ENCODE results near the gene SLC39A6.
A peak's percentile ranks its signal among the peaks of the same experiment; 100 is the strongest.
"Not testable (repeated sequence)": the region's sequence is repeated elsewhere in the genome, so short reads cannot be mapped to it uniquely, and the experiment has no call there.

The SLC39A6 gene

DNA sequence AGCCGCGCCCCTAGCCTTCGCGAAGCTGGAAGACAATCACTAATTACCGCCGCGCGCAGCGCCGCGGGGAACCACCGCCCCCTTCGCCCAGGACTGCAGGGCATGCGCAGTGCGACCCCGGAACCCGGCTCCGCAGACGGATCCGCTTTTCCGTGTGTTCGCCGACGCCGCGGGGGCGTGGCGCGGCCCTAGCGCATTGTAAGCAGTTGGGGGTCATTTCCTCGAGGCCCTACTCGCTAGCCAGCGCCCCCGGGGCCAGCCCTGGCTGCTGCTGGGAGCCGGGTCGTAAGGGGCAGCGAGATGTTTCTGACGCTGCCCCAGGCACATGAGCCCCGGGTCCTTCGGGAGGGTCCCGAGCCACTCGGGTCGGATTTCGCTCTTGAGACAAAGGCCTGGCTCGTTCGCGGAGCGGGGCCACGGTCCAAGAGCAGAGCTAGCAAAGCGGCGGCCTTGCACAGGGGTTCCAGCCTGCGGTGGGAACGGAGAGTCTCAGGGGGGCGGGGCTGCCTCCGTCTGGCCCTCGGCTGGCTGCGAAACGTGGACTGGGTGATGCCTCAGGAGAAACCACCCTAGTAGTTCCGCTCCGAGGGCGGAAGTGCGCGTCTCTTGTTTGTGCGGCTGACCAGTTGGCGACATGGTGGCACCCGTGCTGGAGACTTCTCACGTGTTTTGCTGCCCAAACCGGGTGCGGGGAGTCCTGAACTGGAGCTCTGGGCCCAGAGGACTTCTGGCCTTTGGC, at the start of gene SLC39A6, which contains the start of gene ELP2:
SLC39A6 (minus strand) TSS at position 41 of the 739 bp plus-strand sequence. CDS start 2,333 bp downstream, outside the sequence.
ELP2 (plus strand) TSS at position 600 of the 739 bp plus-strand sequence; CDS start at position 635, 35 bp downstream.
- DNase-seq (ENCODE audit: low read depth), result peak; percentile 98
- Histone ChIP-seq H3K4me1 (ENCODE audit: control insufficient read depth, insufficient read depth, low read length) (peaks cover 21% of the 10 kb centered on the region), H3K9ac (ENCODE audit: low read length) (peak within 1 kb of the TSS; percentile 96), H3K27me3 (replicated peaks; ENCODE audit: control insufficient read depth, insufficient read depth, low read length) (no peaks in the 10 kb centered on the region), H3K4me3 (ENCODE audit: low read length) (peak within 1 kb of the TSS; percentile 97), H3K36me3 (ENCODE audit: control insufficient read depth, insufficient read depth, low read length, severe bottlenecking) (peaks cover 11% of the 10 kb centered on the region), H3K9me3 (ENCODE audit: control insufficient read depth, low read length) (no peaks in the 10 kb centered on the region)

- Histone ChIP-seq H3K9ac (ENCODE audit: low read length) (no peak overlapping the region), H3K4me1 (ENCODE audit: control insufficient read depth, insufficient read depth, low read length) (peaks cover 13% of the 10 kb centered on the region), H3K36me3 (ENCODE audit: control insufficient read depth, insufficient read depth, low read length, severe bottlenecking) (peaks cover 37% of the 10 kb centered on the region), H3K4me3 (ENCODE audit: low read length) (no peak overlapping the region), H3K9me3 (ENCODE audit: control insufficient read depth, low read length) (no peaks in the 10 kb centered on the region), H3K27me3 (replicated peaks; ENCODE audit: control insufficient read depth, insufficient read depth, low read length) (no peaks in the 10 kb centered on the region)
- DNase-seq (ENCODE audit: low read depth), result no peak
These were observed 48.8 kb upstream of the SLC39A6 start for GRCh38 chr18:36177913-36178312.

- H3K4me3 ChIP-seq (ENCODE audit: low read length), result no peak overlapping the region
- DNase-seq (ENCODE audit: low read depth), result no peak
- no peak overlapping the region for H3K9ac ChIP-seq (ENCODE audit: low read length)
- H3K27me3 ChIP-seq (replicated peaks; ENCODE audit: control insufficient read depth, insufficient read depth, low read length), result no peaks in the 10 kb centered on the region
- H3K36me3 ChIP-seq (ENCODE audit: control insufficient read depth, insufficient read depth, low read length, severe bottlenecking), result peaks cover 49% of the 10 kb centered on the region
- peaks cover 13% of the 10 kb centered on the region for H3K4me1 ChIP-seq (ENCODE audit: control insufficient read depth, insufficient read depth, low read length)
- no peaks in the 10 kb centered on the region for H3K9me3 ChIP-seq (ENCODE audit: control insufficient read depth, low read length)
These were observed 47.6 kb upstream of the SLC39A6 start for GRCh38 chr18:36176711-36177110.

- Histone ChIP-seq H3K36me3 (ENCODE audit: control insufficient read depth, insufficient read depth, low read length, severe bottlenecking) (peaks cover 55% of the 10 kb centered on the region), H3K4me3 (ENCODE audit: low read length) (no peak overlapping the region), H3K9me3 (ENCODE audit: control insufficient read depth, low read length) (no peaks in the 10 kb centered on the region), H3K9ac (ENCODE audit: low read length) (no peak overlapping the region), H3K27me3 (replicated peaks; ENCODE audit: control insufficient read depth, insufficient read depth, low read length) (no peaks in the 10 kb centered on the region), H3K4me1 (ENCODE audit: control insufficient read depth, insufficient read depth, low read length) (peaks cover 13% of the 10 kb centered on the region)
- no peak for DNase-seq (ENCODE audit: low read depth)
These were observed 47.0 kb upstream of the SLC39A6 start for GRCh38 chr18:36176177-36176584.

DNA sequence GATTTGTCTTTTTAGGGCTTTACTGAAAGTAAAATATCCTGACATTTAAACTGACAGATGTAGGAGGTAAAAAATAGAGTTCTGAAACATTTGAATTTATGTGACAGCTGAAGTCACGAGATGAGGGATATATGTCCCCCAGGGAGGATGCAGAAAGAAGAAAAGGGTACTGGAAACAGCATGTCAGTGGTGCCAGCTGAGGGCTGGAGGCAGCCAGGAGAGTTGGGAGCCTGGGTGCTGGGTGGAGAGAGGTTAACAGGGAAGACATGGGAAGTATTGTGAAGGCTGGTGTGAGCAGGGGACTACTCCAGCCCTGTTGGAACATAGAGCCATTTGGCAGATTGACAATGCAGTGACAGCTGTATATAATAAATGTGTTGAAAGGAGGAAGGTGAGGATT, 46.3 kb upstream of the SLC39A6 start:
- Histone ChIP-seq H3K36me3 (ENCODE audit: control insufficient read depth, insufficient read depth, low read length, severe bottlenecking) (peaks cover 62% of the 10 kb centered on the region), H3K27me3 (replicated peaks; ENCODE audit: control insufficient read depth, insufficient read depth, low read length) (no peaks in the 10 kb centered on the region), H3K9me3 (ENCODE audit: control insufficient read depth, low read length) (no peaks in the 10 kb centered on the region), H3K4me3 (ENCODE audit: low read length) (no peak overlapping the region), H3K4me1 (ENCODE audit: control insufficient read depth, insufficient read depth, low read length) (peaks cover 11% of the 10 kb centered on the region), H3K9ac (ENCODE audit: low read length) (no peak overlapping the region)
- DNase-seq (ENCODE audit: low read depth), result no peak

DNA sequence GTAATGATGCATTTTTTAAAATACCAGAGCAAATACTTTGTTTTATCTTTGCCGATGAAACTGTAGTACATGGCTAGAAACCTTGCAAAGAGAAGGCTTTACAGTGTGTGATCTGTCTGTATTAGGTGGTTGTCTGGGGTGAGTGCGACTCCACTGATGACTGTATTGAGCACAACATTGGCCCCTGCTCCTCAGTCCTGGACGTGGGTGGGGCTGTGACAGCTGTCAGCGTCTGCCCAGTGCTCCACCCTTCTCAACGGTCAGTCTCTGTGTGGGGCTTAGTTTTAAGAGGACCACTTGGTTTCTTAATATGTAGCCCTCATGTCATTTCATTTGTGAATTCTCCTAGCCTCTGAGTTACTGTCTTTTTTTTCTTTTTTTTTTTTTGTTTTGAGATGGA, 40.8 kb upstream of the SLC39A6 start:
- H3K36me3 ChIP-seq (ENCODE audit: control insufficient read depth, insufficient read depth, low read length, severe bottlenecking), result peaks cover 82% of the 10 kb centered on the region
- no peak overlapping the region for H3K4me3 ChIP-seq (ENCODE audit: low read length)
- H3K4me1 ChIP-seq (ENCODE audit: control insufficient read depth, insufficient read depth, low read length), result peaks cover 3% of the 10 kb centered on the region
- H3K27me3 ChIP-seq (replicated peaks; ENCODE audit: control insufficient read depth, insufficient read depth, low read length), result no peaks in the 10 kb centered on the region
- no peak for DNase-seq (ENCODE audit: low read depth)
- H3K9ac ChIP-seq (ENCODE audit: low read length), result no peak overlapping the region
- no peaks in the 10 kb centered on the region for H3K9me3 ChIP-seq (ENCODE audit: control insufficient read depth, low read length)

- peaks cover 88% of the 10 kb centered on the region for H3K36me3 ChIP-seq (ENCODE audit: control insufficient read depth, insufficient read depth, low read length, severe bottlenecking)
- H3K9ac ChIP-seq (ENCODE audit: low read length); H3K4me1 ChIP-seq (ENCODE audit: control insufficient read depth, insufficient read depth, low read length); DNase-seq (ENCODE audit: low read depth); H3K27me3 ChIP-seq (replicated peaks; ENCODE audit: control insufficient read depth, insufficient read depth, low read length); H3K4me3 ChIP-seq (ENCODE audit: low read length); H3K9me3 ChIP-seq (ENCODE audit: control insufficient read depth, low read length): not testable (repeated sequence)
These were observed 39.2 kb upstream of the SLC39A6 start for GRCh38 chr18:36168296-36168695.

DNA sequence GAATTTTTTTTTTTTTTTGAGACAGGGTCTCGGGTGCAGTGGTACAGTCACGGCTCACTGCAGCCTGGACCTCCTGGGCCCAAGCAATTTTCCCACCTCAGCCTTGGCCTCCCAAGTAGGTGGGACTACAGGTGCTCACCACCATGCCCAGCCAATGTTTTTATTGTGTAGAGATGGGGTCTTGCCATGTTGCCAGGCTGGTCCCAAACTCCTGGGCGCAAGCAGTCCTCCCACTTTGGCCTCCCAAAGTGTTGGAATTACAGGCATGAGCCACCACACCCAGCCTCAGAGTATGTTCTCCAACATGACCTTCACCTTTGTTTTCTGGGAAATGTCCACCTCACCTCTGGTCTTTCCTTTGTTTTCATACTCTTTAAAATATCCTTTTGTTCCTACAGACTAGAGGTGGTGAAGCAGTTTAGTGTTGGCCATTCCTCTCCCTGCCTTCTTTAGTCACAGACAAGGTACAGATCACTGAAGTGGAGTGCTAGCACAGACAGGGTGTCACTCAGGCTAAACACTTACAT, 38.6 kb upstream of the SLC39A6 start:
- no peak for DNase-seq (ENCODE audit: low read depth)
- Histone ChIP-seq H3K9ac (ENCODE audit: low read length) (no peak overlapping the region), H3K27me3 (replicated peaks; ENCODE audit: control insufficient read depth, insufficient read depth, low read length) (no peaks in the 10 kb centered on the region), H3K36me3 (ENCODE audit: control insufficient read depth, insufficient read depth, low read length, severe bottlenecking) (peaks cover 88% of the 10 kb centered on the region), H3K4me1 (ENCODE audit: control insufficient read depth, insufficient read depth, low read length) (peaks cover 3% of the 10 kb centered on the region), H3K4me3 (ENCODE audit: low read length) (no peak overlapping the region), H3K9me3 (ENCODE audit: control insufficient read depth, low read length) (no peaks in the 10 kb centered on the region)

GRCh38 chr18:36162981-36163380, 33.8 kb upstream of the SLC39A6 start:
- H3K36me3 ChIP-seq (ENCODE audit: control insufficient read depth, insufficient read depth, low read length, severe bottlenecking), result peaks cover 91% of the 10 kb centered on the region

DNA sequence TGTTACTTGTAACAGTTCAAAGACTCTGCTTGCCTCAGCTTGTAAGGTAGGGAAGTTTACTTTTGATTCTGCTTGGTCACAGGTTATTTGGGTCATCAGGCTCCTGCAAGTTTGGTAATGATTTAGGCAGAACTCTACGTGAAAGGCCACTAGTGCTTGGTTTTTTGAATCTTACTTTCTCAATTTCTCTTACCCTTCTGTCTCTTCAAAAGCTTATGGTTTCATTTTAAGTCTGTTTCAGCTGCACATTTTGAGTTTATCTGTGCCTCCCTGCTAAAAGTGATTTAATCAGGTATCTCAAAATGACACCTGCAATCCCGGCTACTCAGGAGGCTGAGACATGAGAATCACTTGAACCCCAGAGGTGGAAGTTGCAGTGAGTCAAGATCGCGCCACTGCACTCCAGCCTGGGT, 31.8 kb upstream of the SLC39A6 start:
- Histone ChIP-seq H3K4me3 (ENCODE audit: low read length) (no peak overlapping the region), H3K36me3 (ENCODE audit: control insufficient read depth, insufficient read depth, low read length, severe bottlenecking) (peaks cover 89% of the 10 kb centered on the region), H3K9me3 (ENCODE audit: control insufficient read depth, low read length) (no peaks in the 10 kb centered on the region)

More at GRCh38 chr18:36162981-36163380, 33.8 kb upstream of the SLC39A6 start:
- H3K4me3 ChIP-seq (ENCODE audit: low read length), result no peak overlapping the region
- H3K9me3 ChIP-seq (ENCODE audit: control insufficient read depth, low read length), result no peaks in the 10 kb centered on the region
- DNase-seq (ENCODE audit: low read depth), result no peak
- peaks cover 13% of the 10 kb centered on the region for H3K4me1 ChIP-seq (ENCODE audit: control insufficient read depth, insufficient read depth, low read length)
- no peak overlapping the region for H3K9ac ChIP-seq (ENCODE audit: low read length)
- no peaks in the 10 kb centered on the region for H3K27me3 ChIP-seq (replicated peaks; ENCODE audit: control insufficient read depth, insufficient read depth, low read length)

DNA sequence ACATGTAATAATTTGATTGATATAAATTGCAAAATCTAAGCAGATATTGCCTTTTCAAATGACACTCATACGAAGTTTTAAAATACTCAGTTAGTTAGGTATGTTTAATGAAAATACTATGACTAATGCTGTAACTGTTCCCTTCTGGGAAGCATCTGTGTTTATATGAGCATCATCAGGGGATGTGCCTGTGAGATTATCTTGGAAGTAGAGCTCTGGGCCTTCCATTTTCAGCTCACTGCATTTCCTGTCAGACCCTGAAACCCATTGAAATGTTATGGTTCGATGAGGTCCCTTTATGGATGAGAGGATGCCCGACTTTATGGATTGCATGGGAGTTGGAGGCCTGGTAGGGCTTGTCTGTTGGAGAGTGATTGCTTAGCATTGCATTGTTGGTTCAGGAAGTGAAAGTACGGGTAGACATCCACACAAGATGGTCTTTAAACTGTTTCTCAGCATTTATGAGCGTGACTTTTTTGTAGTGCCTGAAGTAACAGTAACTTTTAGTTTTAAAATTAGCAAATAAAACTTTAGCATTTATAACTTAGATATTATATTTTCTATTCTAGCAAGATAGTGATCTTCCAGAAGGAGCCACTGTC, 29.2 kb upstream of the SLC39A6 start:
- no peak overlapping the region for H3K4me3 ChIP-seq (ENCODE audit: low read length)
- H3K9me3 ChIP-seq (ENCODE audit: control insufficient read depth, low read length), result no peaks in the 10 kb centered on the region
- no peaks in the 10 kb centered on the region for H3K27me3 ChIP-seq (replicated peaks; ENCODE audit: control insufficient read depth, insufficient read depth, low read length)
- peaks cover 22% of the 10 kb centered on the region for H3K4me1 ChIP-seq (ENCODE audit: control insufficient read depth, insufficient read depth, low read length)
- peak; percentile 75 for DNase-seq (ENCODE audit: low read depth)
- no peak overlapping the region for H3K9ac ChIP-seq (ENCODE audit: low read length)
- peaks cover 85% of the 10 kb centered on the region for H3K36me3 ChIP-seq (ENCODE audit: control insufficient read depth, insufficient read depth, low read length, severe bottlenecking)

More for the DNA sequence above, 31.8 kb upstream of the SLC39A6 start:
- DNase-seq (ENCODE audit: low read depth), result no peak
- peaks cover 16% of the 10 kb centered on the region for H3K4me1 ChIP-seq (ENCODE audit: control insufficient read depth, insufficient read depth, low read length)
- H3K9ac ChIP-seq (ENCODE audit: low read length), result no peak overlapping the region
- H3K27me3 ChIP-seq (replicated peaks; ENCODE audit: control insufficient read depth, insufficient read depth, low read length), result no peaks in the 10 kb centered on the region

Data from adipocyte (in vitro differentiated cells).